ENCODE data around the gene ACOXL. TPM values are rescaled to one million over a fixed set of nuclear protein-coding genes. Genes with fewer than 3 reads are reported as not detected.
A peak's percentile ranks its signal among the peaks of the same experiment; 100 is the strongest.

ACOXL gene
- total and polyA plus RNA-seq, 2 donors (not counting 3 experiments of a cell fraction or from before 2014, with no cell fraction given), result not detected

DNA sequence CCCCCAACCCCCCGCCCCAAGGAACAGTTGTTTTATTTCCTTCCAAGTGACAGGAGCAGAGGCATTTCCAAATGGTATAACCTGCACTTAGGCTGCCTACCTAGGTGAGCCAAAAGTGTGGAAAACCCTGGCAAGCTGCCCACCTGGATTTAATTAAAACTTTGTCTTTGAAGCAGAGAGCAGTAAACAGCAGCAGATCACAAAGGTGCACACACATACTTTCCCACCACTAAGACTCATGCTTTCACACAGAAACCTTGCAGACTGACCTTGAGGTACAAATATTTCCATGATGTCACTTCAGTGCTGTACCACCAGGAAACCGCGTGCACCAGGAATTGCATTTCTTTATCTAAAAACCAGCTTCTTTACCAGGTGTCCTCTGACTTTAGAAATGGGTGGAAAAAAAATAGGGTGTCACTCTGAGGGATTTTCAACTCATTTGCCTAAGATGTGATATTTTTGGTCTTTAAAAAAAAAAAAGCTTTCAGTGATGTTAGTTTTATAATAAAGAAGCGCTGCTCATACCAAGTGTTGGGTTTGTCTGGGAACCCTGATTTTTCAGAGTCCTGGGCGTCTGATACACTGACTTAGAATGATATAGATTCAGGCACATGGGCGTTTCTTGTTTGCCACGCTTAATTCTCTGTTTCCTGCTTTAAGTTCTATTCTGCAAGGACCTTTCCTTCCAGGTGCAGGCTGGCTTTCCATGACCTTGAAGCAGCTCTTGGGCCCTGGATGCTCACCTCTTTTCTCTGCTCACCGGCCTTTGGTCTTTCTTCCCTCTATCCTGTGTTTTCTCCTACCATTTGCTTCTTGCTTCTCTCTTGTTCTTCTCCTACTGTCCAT is 317.6 kb downstream of the ACOXL start:
- ChIA-PET CTCF (no interaction called here), POLR2A (no interaction called here)
- H3K9ac ChIP-seq (replicated peaks; ENCODE audit: extremely low read depth, insufficient read depth, low read length), result no peak overlapping the region
- no peaks in the 10 kb centered on the region for H3K9me1 ChIP-seq (replicated peaks; ENCODE audit: control insufficient read depth, extremely low read depth, insufficient read depth, low read length)
- H3K27me3 ChIP-seq (ENCODE audit: control insufficient read depth in 2 of 2, insufficient read depth in 2 of 2, low read length in 2 of 2), result peaks cover 7 to 21% of the 10 kb centered on the region in 2 experiments
- peak; percentile 14 for DNase-seq (ENCODE audit: low read depth, low spot score)
- no peak overlapping the region for H3K27ac ChIP-seq (ENCODE audit: insufficient read depth, low read depth, low read length)
- H3K79me2 ChIP-seq (ENCODE audit: control insufficient read depth, insufficient read depth, low read length), result no peaks in the 10 kb centered on the region
- intact Hi-C loops (cut with micrococcal nuclease), result no loop called here
- H4K20me1 ChIP-seq (replicated peaks; ENCODE audit: control insufficient read depth, extremely low read depth, insufficient read depth, low read length), result no peaks in the 10 kb centered on the region
- H3K4me1 ChIP-seq (ENCODE audit: control insufficient read depth, extremely low read depth, insufficient read depth, low read length), result no peaks in the 10 kb centered on the region
- no TSS peak for BruUV-seq (replicated peaks)
- H2AFZ ChIP-seq (ENCODE audit: low read depth, low read length), result no peak overlapping the region
- no peak overlapping the region for H3K4me3 ChIP-seq (replicated peaks in 1 of 3; ENCODE audit: insufficient read depth in 1 of 3, low read depth in 1 of 3, low read length in 3 of 3)
- TF ChIP-seq FOS (IDR thresholded peaks at IDR 0.05; ENCODE audit: borderline replicate concordance, insufficient read depth, low read length) (no peak), GATA2 (IDR thresholded peaks at IDR 0.05; ENCODE audit: insufficient read depth, insufficient read length, low read depth, low read length) (no peak), EZH2 (IDR thresholded peaks at IDR 0.05; ENCODE audit: borderline replicate concordance, low read depth, low read length, severe bottlenecking) (no peak)
- TF ChIP-seq, protein P1, sequence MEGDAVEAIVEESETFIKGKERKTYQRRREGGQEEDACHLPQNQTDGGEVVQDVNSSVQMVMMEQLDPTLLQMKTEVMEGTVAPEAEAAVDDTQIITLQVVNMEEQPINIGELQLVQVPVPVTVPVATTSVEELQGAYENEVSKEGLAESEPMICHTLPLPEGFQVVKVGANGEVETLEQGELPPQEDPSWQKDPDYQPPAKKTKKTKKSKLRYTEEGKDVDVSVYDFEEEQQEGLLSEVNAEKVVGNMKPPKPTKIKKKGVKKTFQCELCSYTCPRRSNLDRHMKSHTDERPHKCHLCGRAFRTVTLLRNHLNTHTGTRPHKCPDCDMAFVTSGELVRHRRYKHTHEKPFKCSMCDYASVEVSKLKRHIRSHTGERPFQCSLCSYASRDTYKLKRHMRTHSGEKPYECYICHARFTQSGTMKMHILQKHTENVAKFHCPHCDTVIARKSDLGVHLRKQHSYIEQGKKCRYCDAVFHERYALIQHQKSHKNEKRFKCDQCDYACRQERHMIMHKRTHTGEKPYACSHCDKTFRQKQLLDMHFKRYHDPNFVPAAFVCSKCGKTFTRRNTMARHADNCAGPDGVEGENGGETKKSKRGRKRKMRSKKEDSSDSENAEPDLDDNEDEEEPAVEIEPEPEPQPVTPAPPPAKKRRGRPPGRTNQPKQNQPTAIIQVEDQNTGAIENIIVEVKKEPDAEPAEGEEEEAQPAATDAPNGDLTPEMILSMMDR (IDR thresholded peaks at IDR 0.05; ENCODE audit: extremely low read depth in 1 of 2, insufficient read depth in 1 of 2, low read depth in 1 of 2, low read length in 2 of 2), result no peak
- H3K9me3 ChIP-seq (replicated peaks; ENCODE audit: control insufficient read depth, insufficient read depth, low read length), result no peaks in the 10 kb centered on the region
- no peaks in the 10 kb centered on the region for H3K36me3 ChIP-seq (ENCODE audit: control insufficient read depth in 2 of 2, extremely low read depth in 1 of 2, insufficient read depth in 2 of 2, low read length in 2 of 2)
- dilution Hi-C loops (cut with MboI; ENCODE audit: extremely low pct_ligation_motif_present, low sequenced_read_pairs), result no loop called here
- FAIRE-seq, result no peak
- no peak overlapping the region for H3K4me2 ChIP-seq (ENCODE audit: insufficient read depth, low read length)
